Stimulated activated CD4-positive, alpha-beta T cell treated with anti-CD3 and anti-CD28 coated beads, Interleukin-2, amount 100 ng/mL, for 48 hours (primary cell): Measurements from ENCODE around the gene PPARGC1A.

Experiments
- DNase-seq, 2 donors: peaks; one replicate each; pipeline ENCODE4 v3.0.0-alpha.2; 2020

PPARGC1A gene

GRCh38 chr4:23766344-23766743 lies 123.5 kb downstream of the PPARGC1A start:
- DNase-seq, result no peak

GRCh38 chr4:23763559-23763958 lies 126.3 kb downstream of the PPARGC1A start:
- no peak for DNase-seq

DNA sequence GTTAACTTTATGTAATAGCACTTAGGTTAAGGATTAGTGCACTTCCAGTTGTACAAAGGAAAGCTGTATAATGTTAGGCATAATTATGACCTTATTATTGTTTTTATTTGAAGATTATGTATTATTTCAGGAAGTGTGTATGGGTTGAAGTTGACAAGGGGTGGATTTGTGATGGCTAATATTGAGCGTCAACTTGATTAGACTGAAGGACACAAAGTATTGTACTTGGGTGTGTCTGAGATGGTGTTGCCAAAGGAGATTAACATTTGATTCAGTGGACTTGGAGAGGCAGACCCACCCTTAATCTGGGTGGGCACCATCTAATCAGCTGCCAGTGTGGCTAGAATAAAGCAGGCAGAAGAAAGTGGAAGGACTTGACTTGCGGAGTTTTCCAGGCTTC lies 127.3 kb downstream of the PPARGC1A start:
- no peak for DNase-seq

DNA sequence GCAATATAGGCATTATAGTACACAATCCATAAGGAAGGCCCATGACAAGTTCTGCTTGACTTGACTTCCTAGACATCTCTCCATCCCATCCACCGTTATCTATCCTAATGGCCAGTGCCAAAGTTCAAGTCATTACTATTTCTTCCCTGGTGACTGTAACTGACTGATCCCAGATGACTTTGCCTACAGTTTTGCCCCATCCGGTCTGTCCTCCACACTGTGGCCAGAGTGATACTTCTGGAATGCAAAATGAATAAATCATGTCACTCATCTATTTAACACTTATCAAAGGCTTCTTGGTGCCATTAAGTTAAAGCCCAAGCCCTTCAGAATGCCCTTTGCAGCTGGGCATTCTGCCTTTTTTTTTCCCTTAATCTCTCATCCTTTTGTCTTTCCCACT lies 130.8 kb downstream of the PPARGC1A start:
- no peak for DNase-seq

- DNase-seq, result no peak
Observed at GRCh38 chr4:23754688-23755087, 135.2 kb downstream of the PPARGC1A start.

- DNase-seq, result no peak
Observed at GRCh38 chr4:23750125-23750524, 139.7 kb downstream of the PPARGC1A start.

- DNase-seq, result no peak
Observed at GRCh38 chr4:23747281-23747735, 142.5 kb downstream of the PPARGC1A start.

DNA sequence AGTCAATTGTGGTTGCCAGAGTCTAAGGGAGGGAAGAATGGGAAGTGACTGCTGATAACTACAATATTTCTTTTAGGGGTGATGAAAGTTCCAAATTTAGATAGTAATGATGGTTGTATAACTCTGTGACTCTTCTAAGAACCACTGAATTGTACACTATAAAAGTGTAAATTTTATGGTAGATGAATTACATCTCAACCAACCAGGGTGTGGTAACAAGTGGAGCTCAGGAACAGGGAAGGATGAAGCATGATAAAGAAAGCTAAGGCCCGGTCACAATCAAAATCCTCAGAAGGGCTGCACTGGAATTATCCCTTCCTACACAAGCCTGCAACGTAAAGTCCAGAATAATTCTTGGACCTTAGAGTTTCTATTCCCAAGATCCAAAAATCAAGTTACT lies 143.2 kb downstream of the PPARGC1A start:
- DNase-seq, result no peak

DNA sequence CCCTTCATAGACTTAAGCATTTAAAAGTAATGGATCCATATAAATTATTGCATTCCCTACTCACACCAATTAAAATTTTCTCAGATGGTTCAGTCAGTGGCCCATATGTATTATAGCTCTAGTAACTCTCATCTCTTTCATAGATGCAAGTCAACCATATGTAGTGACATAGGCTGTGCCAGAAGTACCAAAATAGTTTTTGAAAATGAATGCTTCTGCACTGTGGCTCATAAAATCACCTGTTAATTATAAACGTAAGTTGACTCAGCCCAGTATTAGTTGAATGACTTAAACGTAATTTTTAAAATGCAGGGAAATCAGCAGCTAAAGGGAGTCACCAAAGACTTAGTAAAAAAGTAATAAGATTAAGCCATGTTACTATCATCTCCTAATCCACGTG lies 143.8 kb downstream of the PPARGC1A start:
- DNase-seq, result no peak

GRCh38 chr4:23745377-23745776 lies 144.5 kb downstream of the PPARGC1A start:
- no peak for DNase-seq
